PC-9 (cell line): ENCODE measurements around the gene MLIP. TPM values are rescaled to one million over a fixed set of nuclear protein-coding genes. Genes with fewer than 3 reads are reported as not detected.

Experiments
- BruUV-seq: library from RNA; stranded (reverse); fragments of 400-500 nt; replicated peaks from 2 replicates; lab custom pipeline; 2021; lab: Mats Ljungman, UMichigan
- CTCF ChIA-PET: fragments of 300-600 bp; sonication (Branson Sonifier 250); formaldehyde crosslinking; loops from one replicate; lab custom pipeline; 2022; ENCODE audit warnings: antibody characterized with exemption; lab: Charles Lee
- POLR2A ChIA-PET: fragments of 300-600 bp; sonication (Branson Sonifier 250); formaldehyde crosslinking; loops from one replicate; lab custom pipeline; 2022; ENCODE audit warnings: antibody characterized with exemption; ENCODE audit not compliant: unreplicated experiment; lab: Charles Lee
- DNase-seq, 2 experiments: peaks; one replicate each; pipeline versions ENCODE4 v3.0.0 to v3.0.0-alpha.2; 2015 to 2022; ENCODE audit warnings: mixed read lengths in 1 of 2
- H2AFZ ChIP-seq: fragments of 200-600 bp; sonication (generic); 2 replicates; pipeline ENCODE4 v1.8.1; 2017; ENCODE audit warnings: antibody characterized with exemption
- H3F3A ChIP-seq: fragments of 200-600 bp; sonication (generic); 2 replicates; pipeline ENCODE4 v1.8.1; 2017; ENCODE audit warnings: antibody characterized with exemption, mild to moderate bottlenecking, low read depth; ENCODE audit not compliant: insufficient read depth
- H3K27ac ChIP-seq: fragments of 200-600 bp; sonication (generic); 2 replicates; pipeline ENCODE4 v1.6.1; 2016; ENCODE audit warnings: mixed run types
- H3K27me3 ChIP-seq: fragments of 200-600 bp; sonication (generic); 2 replicates; pipeline ENCODE4 v1.6.1; 2016; ENCODE audit warnings: low read depth, mixed run types; ENCODE audit not compliant: insufficient read depth
- H3K36me3 ChIP-seq: fragments of 200-600 bp; sonication (generic); 2 replicates; pipeline ENCODE4 v1.6.1; 2016; ENCODE audit warnings: low read depth, mixed run types
- H3K4me1 ChIP-seq: fragments of 200-600 bp; sonication (generic); replicated peaks from 2 replicates; pipeline ENCODE4 v1.6.1; 2016; ENCODE audit warnings: mixed run types; ENCODE audit not compliant: insufficient read depth
- H3K4me2 ChIP-seq: fragments of 200-600 bp; sonication (generic); 2 replicates; pipeline ENCODE4 v1.6.1; 2017; ENCODE audit warnings: mixed run types
- H3K4me3 ChIP-seq: fragments of 200-600 bp; sonication (generic); 2 replicates; pipeline ENCODE4 v1.6.1; 2016; ENCODE audit warnings: mixed run types
- H3K79me2 ChIP-seq: fragments of 200-600 bp; sonication (generic); 2 replicates; pipeline ENCODE4 v1.6.1; 2017; ENCODE audit warnings: low read depth, mixed run types
- H3K9me2 ChIP-seq: fragments of 200-600 bp; sonication (generic); 2 replicates; pipeline ENCODE4 v1.8.1; 2017; ENCODE audit warnings: mild to moderate bottlenecking; ENCODE audit not compliant: insufficient read depth
- H3K9me3 ChIP-seq: fragments of 200-600 bp; sonication (generic); 2 replicates; pipeline ENCODE4 v1.8.1; 2016; ENCODE audit warnings: low read depth; ENCODE audit not compliant: insufficient read depth
- H4K20me1 ChIP-seq: fragments of 200-600 bp; sonication (generic); 2 replicates; pipeline ENCODE4 v1.8.1; 2017; ENCODE audit not compliant: insufficient read depth
- CTCF ChIP-seq: fragments of 200-600 bp; sonication (generic); conservative IDR thresholded peaks from 2 replicates; pipeline ENCODE4 v1.6.1; 2017; ENCODE audit warnings: mixed run types, antibody characterized with exemption, mild to moderate bottlenecking, moderate library complexity
- EZH2 ChIP-seq: fragments of 200-600 bp; sonication (generic); IDR thresholded peaks from 2 replicates; pipeline ENCODE4 v1.8.0; 2017; ENCODE audit warnings: antibody characterized with exemption, low read depth
- intact Hi-C: fragments of 100-400 bp; cut with micrococcal nuclease; formaldehyde crosslinking; loops from one replicate; pipeline ENCODE4 v1.10.0; 2022; ENCODE audit not compliant: unreplicated experiment
- total RNA-seq: library from RNA; stranded (reverse); gene quantifications from 2 replicates; pipeline ENCODE4 v1.2.3, GENCODE V29; 2021

The MLIP gene
- total RNA-seq, 1 experiment from 2014 or later, result 0.79 TPM

GRCh38 chr6:54138795-54139194 lies 27.6 kb downstream of the MLIP start:
- H4K20me1 ChIP-seq, result no peaks in the 10 kb centered on the region
- no peak for DNase-seq
- no peak overlapping the region for H3K27ac ChIP-seq
- no peaks in the 10 kb centered on the region for H3K79me2 ChIP-seq
- ChIA-PET CTCF (no interaction called here), POLR2A (no interaction called here)
- H3K4me3 ChIP-seq, result no peak overlapping the region
- H3K36me3 ChIP-seq, result no peaks in the 10 kb centered on the region
- H3K9me2 ChIP-seq, result no peaks in the 10 kb centered on the region
- H2AFZ ChIP-seq, result no peak overlapping the region
- no peaks in the 10 kb centered on the region for H3F3A ChIP-seq
- TF ChIP-seq EZH2 (no peak), CTCF (no peak)
- intact Hi-C loops, result no loop called here
- no peaks in the 10 kb centered on the region for H3K9me3 ChIP-seq
- H3K27me3 ChIP-seq, result no peaks in the 10 kb centered on the region
- H3K4me1 ChIP-seq, result peaks cover 10% of the 10 kb centered on the region
- no TSS peak for BruUV-seq
- no peak overlapping the region for H3K4me2 ChIP-seq

- Histone ChIP-seq H3K27ac (no peak overlapping the region), H3K9me2 (peaks cover 5% of the 10 kb centered on the region; the same call in 1 of the 2 replicates), H3F3A (no peaks in the 10 kb centered on the region), H3K9me3 (no peaks in the 10 kb centered on the region), H3K4me3 (no peak overlapping the region), H2AFZ (no peak overlapping the region), H3K36me3 (no peaks in the 10 kb centered on the region), H4K20me1 (no peaks in the 10 kb centered on the region), H3K4me2 (no peak overlapping the region), H3K79me2 (no peaks in the 10 kb centered on the region), H3K27me3 (no peaks in the 10 kb centered on the region), H3K4me1 (peaks cover 6% of the 10 kb centered on the region)
- DNase-seq, result no peak
- ChIA-PET POLR2A (no interaction called here), CTCF (no interaction called here)
- intact Hi-C loops, result no loop called here
- BruUV-seq, result no TSS peak
- TF ChIP-seq CTCF, result no peak
- no peak for TF ChIP-seq EZH2
These were observed 29.6 kb downstream of the MLIP start for GRCh38 chr6:54140811-54141210.

- ChIA-PET POLR2A (no interaction called here), CTCF (no interaction called here)
- Histone ChIP-seq H3K36me3 (no peaks in the 10 kb centered on the region), H3K9me2 (peaks cover 7% of the 10 kb centered on the region; the same call in 1 of the 2 replicates), H3K27me3 (no peaks in the 10 kb centered on the region), H3K27ac (no peak overlapping the region), H3K4me1 (no peaks in the 10 kb centered on the region), H3K4me3 (no peak overlapping the region), H3K4me2 (no peak overlapping the region), H2AFZ (no peak overlapping the region), H4K20me1 (no peaks in the 10 kb centered on the region), H3F3A (no peaks in the 10 kb centered on the region), H3K9me3 (no peaks in the 10 kb centered on the region), H3K79me2 (no peaks in the 10 kb centered on the region)
- DNase-seq, result no peak
- no TSS peak for BruUV-seq
- intact Hi-C loops, result no loop called here
- no peak for TF ChIP-seq EZH2
- no peak for TF ChIP-seq CTCF
These were observed 31.8 kb downstream of the MLIP start for GRCh38 chr6:54142889-54143519.
